Colonic mucosa (tissue), 4 donors: ENCODE results near the gene ARHGAP26. TPM values are rescaled to one million over a fixed set of nuclear protein-coding genes. Genes with fewer than 3 reads are reported as not detected.

ENCODE experiments used
- DNase-seq: peaks from one replicate; pipeline ENCODE4 v3.0.0-alpha.2; 2020
- H3K27ac ChIP-seq: fragments of 200-600 bp; one replicate; pipeline ENCODE4 v1.8.0; 2021
- H3K27me3 ChIP-seq: fragments of 200-600 bp; one replicate; pipeline ENCODE4 v1.8.0; 2021
- H3K36me3 ChIP-seq: fragments of 200-600 bp; one replicate; pipeline ENCODE4 v1.8.0; 2021
- H3K4me1 ChIP-seq: fragments of 200-600 bp; one replicate; pipeline ENCODE4 v1.8.0; 2021; ENCODE audit warnings: mild to moderate bottlenecking
- H3K4me3 ChIP-seq: fragments of 200-600 bp; one replicate; pipeline ENCODE4 v1.8.0; 2021
- H3K9ac ChIP-seq, 2 donors: one replicate each; pipeline ENCODE4 v1.7.0; 2013; ENCODE audit warnings: control low read depth in 2 of 2, low read depth in 2 of 2, low read length in 2 of 2
- H3K9me3 ChIP-seq: fragments of 200-600 bp; one replicate; pipeline ENCODE4 v1.8.0; 2021
- CTCF ChIP-seq: fragments of 200-600 bp; IDR thresholded peaks from one replicate; pipeline ENCODE4 v1.8.0; 2022; ENCODE audit warnings: antibody characterized with exemption, mild to moderate bottlenecking
- intact Hi-C: fragments of 100-400 bp; cut with DNase I; formaldehyde crosslinking; loops from one replicate; pipeline ENCODE4 v1.14.1; 2022
- total RNA-seq, 2 donors: library from RNA; stranded (reverse); fragmentation: NEBNext Ultra II Directional in 1 of 2; extraction: Animal tissue kit (Norgen Biotek cat#: 25700) in 1 of 2; gene quantifications; one replicate each; pipeline ENCODE4 v1.2.1, GENCODE V29; 2021
- donor health status: healthy.
- donor health status: DM: no; HTN: no; CAD: no.
- donor health status: DM: no; HTN: no; CAD: no.

The ARHGAP26 gene
- total RNA-seq, 2 donors from 2014 or later, result 59.1 to 74.0 TPM

- no peak for DNase-seq
- H3K27me3 ChIP-seq, result no peaks in the 10 kb centered on the region
- intact Hi-C loops, result no loop called here
- H3K9ac ChIP-seq, result no peak overlapping the region
- no peak for TF ChIP-seq CTCF
- no peaks in the 10 kb centered on the region for H3K4me1 ChIP-seq
- no peak overlapping the region for H3K4me3 ChIP-seq
- no peaks in the 10 kb centered on the region for H3K9me3 ChIP-seq
- H3K36me3 ChIP-seq, result no peaks in the 10 kb centered on the region
- H3K27ac ChIP-seq, result no peak overlapping the region
Measured at GRCh38 chr5:142754031-142754430, 16.1 kb upstream of the ARHGAP26 start.

DNA sequence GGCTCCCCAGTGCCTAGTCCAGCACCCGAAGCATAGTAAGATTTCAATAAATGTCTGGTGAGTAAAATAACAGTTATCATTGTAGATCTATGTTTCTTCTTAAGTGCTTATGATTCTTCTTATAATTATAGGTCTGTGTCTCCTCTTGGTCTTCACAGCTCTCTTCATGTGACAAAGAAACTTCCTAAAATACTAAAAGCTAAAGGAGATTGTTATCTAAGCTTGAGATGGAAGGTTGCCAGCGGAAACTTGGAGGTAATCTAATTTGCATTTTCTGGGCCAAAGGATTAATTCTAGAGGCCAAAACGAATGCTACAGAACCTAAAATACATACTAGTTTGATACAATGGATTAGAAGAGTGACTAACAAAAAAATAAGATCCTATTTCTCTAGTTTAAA, 13.6 kb upstream of the ARHGAP26 start:
- Histone ChIP-seq H3K27me3 (no peaks in the 10 kb centered on the region), H3K27ac (no peak overlapping the region), H3K9ac (no peak overlapping the region), H3K4me3 (no peak overlapping the region), H3K36me3 (no peaks in the 10 kb centered on the region), H3K9me3 (no peaks in the 10 kb centered on the region), H3K4me1 (no peaks in the 10 kb centered on the region)
- no peak for DNase-seq
- intact Hi-C loops, result no loop called here
- TF ChIP-seq CTCF, result no peak

GRCh38 chr5:142757564-142757963, 12.6 kb upstream of the ARHGAP26 start:
- Histone ChIP-seq H3K4me1 (no peaks in the 10 kb centered on the region), H3K27me3 (no peaks in the 10 kb centered on the region), H3K9ac (no peak overlapping the region), H3K9me3 (no peaks in the 10 kb centered on the region), H3K36me3 (no peaks in the 10 kb centered on the region), H3K4me3 (no peak overlapping the region), H3K27ac (no peak overlapping the region)
- TF ChIP-seq CTCF, result no peak
- intact Hi-C loops, result no loop called here
- no peak for DNase-seq

DNA sequence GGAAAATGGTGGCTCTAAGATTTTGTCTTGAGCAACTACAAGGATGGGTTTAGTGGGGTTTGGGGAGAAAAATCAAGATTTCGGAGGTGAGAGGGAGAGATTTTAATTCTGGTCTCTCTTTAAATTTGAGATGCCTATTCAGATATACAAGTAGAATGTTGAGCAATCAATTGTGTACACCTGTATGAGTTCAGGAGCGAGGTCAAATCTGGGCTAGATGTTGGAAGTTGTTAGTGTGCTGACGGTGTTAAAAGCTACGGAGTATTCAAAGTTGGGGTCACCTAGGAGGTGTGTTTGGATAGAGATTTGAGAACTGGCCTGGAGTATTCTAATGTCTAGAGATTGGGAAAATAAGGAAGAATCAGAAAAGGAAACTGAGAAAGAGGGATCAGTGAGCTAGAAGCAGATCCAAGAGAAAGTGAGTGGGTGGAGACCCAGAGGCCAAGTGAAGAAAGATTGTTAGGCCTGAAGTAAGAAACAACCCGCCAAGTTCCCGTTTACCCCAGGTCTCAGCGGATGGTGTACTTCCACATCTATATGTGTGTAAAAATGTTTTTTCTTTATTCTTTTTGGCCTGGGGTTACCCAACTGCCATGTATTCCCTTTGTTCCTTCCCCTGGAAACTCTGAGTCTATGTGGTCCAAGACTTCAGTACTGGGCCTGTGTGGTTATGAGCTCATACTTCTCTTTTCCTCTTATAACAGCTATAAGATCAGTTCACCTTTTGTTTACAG, 11.9 kb upstream of the ARHGAP26 start:
- intact Hi-C loops, result no loop called here
- no peaks in the 10 kb centered on the region for H3K36me3 ChIP-seq
- no peak overlapping the region for H3K9ac ChIP-seq
- no peak for DNase-seq
- no peak overlapping the region for H3K27ac ChIP-seq
- TF ChIP-seq CTCF, result no peak
- no peak overlapping the region for H3K4me3 ChIP-seq
- no peaks in the 10 kb centered on the region for H3K4me1 ChIP-seq
- H3K27me3 ChIP-seq, result no peaks in the 10 kb centered on the region
- H3K9me3 ChIP-seq, result no peaks in the 10 kb centered on the region

DNA sequence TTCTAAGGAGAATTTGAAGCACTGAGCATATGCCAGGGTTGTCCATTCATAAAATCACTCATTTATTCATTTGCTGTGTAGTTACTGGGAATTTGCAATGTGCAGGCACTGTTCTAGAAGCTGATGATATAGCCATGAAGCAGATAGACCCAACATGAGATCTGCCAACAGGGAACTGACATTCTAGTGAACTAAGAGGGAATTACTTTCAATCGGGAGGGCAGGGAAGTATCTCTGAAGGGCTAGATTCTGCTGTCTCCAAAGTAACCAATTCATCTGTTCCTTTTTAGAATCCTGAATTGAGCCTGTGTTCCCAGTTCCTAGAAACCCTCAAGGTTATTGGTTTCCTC, 11.4 kb upstream of the ARHGAP26 start:
- TF ChIP-seq CTCF, result no peak
- Histone ChIP-seq H3K9ac (no peak overlapping the region), H3K27ac (no peak overlapping the region), H3K27me3 (no peaks in the 10 kb centered on the region), H3K9me3 (no peaks in the 10 kb centered on the region), H3K36me3 (no peaks in the 10 kb centered on the region), H3K4me3 (no peak overlapping the region), H3K4me1 (no peaks in the 10 kb centered on the region)
- intact Hi-C loops, result no loop called here
- no peak for DNase-seq
